GM19240 (cell line): ENCODE measurements around the gene CACNA1C.

Experiments used
- DNase-seq: peaks from one replicate; pipeline ENCODE4 v3.0.0; 2011; ENCODE audit warnings: low spot score; ENCODE audit not compliant: insufficient read length

Gene CACNA1C

DNA sequence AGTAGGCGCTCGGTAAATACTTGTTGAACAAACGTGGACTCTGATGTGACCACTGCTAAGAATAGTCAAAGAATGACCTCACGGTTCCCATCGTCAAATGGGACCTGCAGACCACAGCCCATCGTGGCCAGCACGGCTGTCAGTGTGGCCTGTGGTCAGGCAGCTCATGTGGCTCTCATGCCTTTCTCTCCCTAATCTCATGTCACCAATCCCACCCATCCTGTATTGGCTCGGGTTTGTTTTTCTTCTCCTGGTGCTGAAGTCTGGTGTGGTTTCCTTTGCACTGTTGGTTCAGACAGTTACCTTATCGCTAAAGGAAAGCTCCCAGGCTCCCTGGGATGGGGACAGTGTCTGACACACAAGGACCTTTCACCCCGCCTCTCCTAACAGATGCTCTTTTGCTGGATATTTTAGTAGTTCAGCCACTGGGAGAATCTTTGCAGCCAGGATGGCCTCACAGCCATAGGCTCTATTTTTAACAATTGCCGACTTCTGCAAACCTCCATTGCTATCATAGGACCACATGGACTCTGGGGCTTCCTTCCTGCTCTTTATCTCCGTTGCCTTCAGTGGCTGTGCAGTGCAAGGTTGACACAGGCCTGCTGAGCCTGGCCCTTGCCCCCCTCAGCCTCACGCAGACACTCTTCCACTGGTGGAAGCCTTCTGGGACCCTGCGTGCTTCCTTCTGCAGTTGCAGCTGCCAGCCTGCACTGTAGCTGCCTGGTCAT, 448.8 kb downstream of the CACNA1C start:
- DNase-seq: no peak

DNA sequence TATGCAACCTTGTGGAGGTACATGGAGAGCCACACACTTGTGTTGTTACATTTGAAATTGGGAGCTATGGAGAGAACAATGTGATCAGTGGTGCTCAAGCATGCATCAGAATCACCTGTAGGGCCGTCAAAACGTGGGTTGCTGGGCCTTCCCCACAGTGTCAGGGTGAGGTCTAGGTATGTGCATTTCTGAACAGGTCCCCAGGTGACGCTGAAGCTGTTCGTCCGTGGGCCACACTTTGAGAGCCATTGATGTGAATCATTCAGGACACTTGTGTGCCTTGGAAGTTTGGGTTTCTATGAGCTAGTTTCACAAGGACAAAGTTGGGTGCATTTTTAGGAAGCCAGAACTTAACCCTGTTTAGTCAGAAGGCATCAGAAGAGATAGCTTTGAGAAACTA, 450.2 kb downstream of the CACNA1C start:
- DNase-seq: no peak

DNA sequence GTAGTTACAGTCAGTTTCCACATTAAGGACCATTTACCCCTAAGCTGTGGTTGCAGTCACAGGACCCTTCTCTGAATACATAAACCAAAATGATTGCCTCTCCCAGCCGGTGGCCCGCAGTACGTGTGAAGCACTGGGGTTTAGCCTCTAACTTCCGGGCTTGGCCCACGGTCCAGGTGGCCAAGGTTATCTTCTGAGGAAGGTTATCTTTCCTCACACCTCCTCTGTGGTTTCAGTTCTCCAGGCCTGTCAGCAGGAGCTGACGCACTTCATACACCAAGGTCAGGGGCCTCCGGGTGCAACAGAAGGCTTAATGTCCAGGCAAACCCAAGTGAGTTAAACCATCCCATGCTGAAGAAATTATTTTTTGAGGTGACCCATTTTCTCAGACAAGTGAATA, 451.0 kb downstream of the CACNA1C start:
- no peak for DNase-seq

DNA sequence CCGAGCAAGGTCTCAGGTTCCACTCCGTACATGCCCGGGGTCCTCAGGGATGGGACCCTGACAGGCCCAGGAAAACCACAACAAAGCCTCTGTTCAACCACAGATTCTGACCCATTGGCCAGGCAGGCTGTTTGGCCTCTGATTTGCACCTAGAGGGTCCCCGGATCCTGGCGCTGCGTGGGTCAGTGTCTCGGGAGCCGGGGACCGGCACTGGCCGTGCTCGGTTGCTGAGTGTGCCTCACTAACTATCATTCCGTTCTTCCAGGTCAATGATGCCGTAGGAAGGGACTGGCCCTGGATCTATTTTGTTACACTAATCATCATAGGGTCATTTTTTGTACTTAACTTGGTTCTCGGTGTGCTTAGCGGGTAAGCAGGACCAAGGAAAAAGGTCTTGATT, 451.8 kb downstream of the CACNA1C start:
- DNase-seq: no peak

DNA sequence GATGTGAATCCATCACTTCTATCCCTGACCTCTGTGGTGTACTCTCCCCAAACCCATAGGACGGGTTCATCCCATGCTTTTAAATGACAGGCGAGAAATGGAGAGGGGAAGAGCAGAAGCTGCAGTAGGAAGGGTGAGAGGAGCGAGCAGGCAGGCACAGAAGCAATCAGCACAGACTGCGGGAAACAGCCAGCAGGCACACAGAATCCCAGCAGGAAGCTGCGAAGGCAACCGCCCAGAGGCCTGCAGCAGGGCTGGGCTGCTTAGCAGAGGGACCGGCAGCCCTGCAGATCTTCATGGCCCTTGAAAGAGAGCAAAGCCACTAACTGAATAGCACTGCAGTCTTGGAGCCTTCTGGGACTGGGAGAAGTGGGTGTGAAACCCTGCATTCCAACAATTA, 455.0 kb downstream of the CACNA1C start:
- DNase-seq: no peak

DNA sequence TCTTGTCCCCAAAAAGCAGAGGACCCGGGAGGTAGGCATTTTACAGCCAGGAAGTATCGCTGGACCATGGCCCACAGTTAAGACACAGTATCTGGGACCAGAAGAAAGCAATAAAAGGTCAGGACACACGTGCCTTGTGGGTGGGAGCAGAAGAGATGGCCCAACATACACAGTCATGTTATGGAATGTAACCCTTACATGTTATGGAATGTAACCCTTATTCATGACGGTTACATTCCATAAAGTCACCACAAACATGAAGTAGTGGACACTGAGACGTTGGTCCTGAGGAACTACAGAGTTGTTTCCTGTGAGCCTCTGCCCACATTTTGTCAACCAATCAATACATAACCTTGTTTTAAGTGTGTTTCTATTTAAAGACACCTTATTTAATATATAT, 456.4 kb downstream of the CACNA1C start:
- DNase-seq: no peak

DNA sequence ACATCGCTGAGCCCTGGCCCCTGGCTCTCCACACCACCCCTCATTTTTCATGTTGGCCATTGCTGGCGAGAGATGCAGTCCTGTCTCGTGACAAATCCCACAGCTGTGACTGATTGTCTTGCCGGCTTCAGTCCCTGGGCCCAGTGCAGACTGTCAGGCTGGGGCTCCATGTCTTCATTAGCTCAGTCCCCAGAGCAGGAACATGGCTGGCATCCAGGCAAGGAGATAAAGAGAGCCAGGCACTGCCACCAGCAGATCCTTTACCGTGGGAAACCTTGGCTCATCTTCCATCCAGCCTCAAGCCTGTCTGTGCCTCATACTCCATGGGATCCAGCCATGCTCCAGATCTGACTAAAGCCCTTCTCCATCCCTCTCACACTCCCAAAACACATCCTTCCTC, 457.3 kb downstream of the CACNA1C start:
- no peak for DNase-seq

DNA sequence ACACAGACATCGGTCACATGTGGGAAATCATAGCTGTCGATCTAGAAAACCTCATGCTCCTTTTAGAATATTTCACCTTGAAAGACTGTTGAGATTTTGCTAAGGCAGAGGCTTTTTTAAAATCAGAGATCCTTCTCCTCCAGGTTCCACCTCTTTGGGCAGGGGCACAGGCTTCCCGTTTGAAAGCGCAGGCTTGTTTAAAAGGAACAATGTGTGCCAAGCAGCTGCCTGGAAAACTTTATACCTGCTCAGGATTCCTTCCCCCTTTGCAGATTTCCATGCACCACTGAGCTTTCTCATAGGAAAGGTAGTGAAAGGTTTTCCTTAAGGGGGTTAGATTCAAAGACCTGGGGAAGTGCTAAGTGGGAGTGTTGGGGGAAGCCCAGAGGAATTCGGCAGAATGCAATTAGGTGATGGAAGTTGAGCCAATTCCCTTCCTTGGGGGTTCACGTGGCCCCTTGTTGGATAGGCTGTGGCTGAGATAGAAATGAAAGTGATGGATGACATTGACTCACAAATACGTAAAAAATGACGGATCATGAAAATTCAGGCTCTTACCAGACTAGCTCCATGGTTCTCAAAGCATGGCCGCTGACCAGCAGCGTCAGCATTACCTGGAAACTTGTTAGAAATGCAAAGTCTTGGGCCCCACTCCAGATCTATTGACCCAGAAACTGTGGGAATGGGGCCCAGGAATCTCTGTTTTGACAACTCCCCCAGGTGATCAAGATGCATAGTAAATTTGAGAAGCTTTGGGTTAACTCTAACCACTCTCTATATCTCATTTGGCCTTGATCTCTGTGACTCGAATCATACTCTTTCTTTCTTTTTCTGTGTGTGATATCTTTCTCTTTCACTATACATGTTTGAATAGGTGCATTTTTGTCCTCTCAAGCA, 460.6 kb downstream of the CACNA1C start:
- no peak for DNase-seq

DNA sequence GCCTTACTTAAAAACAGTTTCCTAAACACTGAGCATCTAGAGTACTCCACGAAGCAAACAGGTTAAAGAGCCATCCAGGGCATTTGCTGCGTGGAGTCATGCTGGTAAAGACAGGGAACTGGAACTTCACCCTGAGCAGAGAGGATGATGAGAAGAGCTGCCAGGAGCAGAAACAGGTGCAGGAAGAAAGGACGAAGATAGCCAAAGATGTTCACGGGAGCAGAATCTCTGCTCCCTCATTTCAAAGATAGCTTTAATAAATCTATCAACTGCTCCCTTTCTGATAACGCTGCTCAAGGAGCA, 461.2 kb downstream of the CACNA1C start:
- DNase-seq: no peak

DNA sequence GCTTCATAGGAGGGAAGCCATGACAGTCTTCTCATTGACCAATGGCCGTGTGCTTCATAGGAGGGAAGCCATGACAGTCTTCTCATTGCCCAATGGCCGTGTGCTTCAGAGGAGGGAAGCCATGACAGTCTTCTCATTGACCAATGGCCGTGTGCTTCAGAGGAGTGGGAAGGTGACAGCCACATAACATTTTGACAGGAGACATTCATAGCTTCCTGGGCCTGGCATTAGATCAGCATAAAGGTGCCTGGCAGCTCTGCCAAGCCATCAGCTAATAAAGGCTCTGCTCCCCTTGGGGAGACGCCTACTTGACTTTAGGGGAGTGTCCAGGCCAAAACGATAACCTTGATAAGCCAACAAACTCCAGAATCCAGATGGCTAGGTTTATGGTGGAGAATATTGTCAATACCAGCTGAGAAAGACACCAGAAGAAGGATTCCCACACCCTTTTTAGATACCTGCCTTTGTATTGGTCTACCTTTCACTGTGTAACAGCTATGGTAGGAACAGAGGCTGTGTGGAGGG, 468.0 kb downstream of the CACNA1C start:
- DNase-seq: no peak

DNA sequence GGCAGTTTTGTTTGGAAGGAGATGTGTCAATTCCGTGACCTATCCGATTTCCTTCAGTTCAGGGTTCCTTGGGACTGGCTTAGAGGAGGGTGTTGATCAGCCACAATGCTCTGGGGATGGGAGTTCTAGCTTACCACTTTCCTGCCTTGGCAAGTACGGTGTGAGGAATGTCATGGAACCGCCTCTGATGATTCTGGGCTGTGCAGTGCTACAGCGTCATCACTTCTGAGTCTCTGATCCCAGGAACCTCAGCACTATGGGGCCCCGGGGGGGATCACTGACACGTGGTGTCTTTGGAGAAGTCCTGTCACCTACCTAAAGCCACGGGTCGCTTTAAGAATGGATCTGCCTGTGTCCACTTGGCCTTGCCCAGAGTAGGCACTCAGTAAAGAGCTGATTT, 470.5 kb downstream of the CACNA1C start:
- no peak for DNase-seq

DNA sequence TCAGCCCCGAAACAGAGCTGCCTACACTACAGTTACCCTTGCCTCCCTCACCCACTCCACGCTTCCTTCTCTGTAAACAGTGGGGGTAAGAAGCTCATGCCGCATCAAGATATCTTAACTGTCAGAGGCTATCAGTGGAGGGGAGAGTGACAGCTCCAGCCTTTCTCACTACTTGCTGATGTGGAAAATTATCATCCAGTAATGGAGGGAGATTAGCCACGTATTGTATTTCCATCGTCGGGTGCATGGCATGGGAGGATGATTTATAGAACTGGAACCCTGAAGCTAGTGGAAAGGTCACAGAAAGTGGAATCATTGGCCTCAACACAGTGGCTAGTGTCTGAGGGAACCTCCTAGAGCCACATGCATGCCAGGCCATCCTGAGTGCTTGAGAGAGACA, 471.1 kb downstream of the CACNA1C start:
- DNase-seq: no peak

DNA sequence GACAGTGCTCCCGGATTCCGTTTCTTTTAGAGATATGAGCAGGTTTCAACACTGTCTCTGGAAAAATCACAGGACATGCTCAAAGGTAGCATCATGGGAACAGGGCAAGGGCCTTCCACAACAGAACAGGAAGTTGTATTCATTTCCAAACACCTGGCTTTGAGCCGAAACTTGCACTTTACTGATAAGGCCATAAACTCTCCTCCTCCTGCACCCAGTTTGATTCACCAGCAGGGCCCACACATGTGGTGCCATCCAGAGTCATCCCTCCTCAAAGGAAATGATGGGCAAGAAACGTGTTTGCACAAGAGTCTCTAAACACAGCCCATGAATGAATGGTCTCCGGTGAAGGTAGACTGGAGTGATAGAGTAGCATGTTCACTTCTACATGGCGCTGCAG, 473.6 kb downstream of the CACNA1C start:
- DNase-seq: no peak

DNA sequence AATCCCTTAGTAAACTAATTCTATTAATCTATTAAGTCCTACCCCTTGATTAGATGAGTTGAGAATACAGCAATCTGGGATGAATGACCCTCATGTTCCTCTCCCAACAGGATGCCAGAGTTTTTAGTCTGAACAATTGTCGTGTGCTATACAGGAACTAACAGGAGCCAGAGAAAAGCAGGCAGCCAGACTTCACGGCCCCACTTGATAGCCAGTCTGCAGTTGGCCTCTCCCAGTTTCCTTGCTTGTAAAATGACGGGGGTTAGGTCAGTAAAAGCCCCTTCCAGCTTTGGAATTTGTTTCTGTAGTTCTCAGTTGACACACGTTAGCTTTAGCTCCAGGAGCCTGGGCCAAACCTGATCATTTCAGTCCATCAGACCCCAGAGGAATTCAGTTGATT, 475.2 kb downstream of the CACNA1C start:
- no peak for DNase-seq

DNA sequence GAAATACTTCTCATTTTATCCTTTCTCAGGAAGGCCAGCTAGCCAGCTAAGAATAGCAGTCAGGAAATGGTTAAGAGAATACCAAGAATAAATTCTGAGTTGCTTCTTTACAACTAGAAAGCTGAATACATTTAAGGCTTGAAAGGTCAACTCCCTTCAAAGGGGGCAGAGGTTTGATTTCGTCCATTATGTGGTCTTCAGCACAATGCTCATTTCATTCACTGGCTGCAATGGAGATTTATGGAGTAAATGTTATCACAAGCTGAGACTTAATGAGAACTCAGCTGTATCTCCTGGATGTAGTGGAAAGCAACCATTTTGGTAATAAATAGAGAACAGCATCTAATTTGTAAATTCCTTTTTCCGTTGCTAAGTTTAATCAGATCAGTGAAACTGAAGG, 477.0 kb downstream of the CACNA1C start:
- no peak for DNase-seq

DNA sequence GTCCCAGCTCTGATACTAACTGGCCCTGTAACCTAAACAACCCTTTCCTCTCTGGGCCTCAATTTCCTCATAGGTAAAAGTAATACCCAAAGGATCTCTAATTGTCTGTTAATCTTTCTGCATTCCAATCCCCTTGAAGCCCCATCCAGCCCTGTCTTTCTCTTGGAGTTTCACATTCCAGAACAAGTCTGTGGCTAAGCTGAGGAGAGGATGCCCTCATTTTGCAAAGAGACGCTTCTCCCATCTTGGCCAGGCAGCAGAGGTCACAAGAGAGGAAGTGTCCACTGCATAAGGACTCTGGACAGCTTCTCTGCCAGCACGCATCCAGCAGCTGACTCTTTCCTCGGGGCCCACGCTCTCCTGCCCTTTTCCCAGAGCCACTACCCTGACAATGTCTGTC, 478.6 kb downstream of the CACNA1C start:
- DNase-seq: no peak

DNA sequence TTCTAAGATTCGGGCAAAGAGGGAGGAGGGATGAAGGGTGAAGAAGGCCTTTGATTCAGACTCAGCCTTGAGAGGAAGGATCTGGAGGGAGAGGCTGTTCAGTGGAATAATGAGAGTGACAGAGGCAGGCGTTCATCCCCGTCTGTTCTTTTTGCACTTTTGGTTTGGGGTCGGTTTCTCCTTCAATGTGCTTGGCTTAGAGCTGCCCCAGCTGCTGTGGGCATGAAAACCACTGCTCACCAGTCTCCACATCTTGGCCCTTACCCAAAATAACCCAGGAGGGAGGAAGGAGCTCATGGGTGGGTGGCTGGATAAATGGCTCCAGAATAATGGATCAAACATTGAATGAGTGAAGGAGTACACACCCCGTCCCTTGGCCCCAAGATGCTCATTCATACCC, 480.2 kb downstream of the CACNA1C start:
- DNase-seq: no peak

DNA sequence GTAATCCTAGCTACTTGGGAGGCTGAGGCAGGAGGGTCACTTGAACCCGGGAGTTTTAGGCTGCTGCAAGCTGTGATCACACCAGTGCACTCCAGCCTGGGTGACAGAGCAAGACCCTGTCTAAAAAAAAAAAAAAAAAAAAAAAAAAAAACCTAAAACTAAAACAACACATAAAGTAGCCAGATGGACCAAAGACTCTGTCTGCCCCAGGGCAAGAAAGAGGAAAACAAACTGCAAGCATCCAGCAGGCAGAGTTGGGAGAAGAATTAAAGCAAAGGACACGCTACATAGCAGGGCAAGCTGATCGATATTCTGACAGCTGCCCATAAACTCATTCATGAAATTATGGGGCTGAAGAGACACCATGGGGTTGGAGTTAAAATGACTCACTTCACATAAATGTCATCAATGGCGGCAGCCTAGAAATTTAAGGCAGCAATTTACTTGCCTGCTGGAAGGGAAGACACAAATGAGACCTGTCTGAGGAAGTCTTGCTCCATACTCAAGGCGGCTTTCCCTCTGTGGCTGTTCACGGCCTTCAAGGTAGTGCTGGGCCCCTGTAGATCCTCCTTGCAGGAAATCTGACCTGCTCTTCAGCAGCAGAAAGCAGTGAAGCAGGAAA, 482.9 kb downstream of the CACNA1C start:
- no peak for DNase-seq

DNA sequence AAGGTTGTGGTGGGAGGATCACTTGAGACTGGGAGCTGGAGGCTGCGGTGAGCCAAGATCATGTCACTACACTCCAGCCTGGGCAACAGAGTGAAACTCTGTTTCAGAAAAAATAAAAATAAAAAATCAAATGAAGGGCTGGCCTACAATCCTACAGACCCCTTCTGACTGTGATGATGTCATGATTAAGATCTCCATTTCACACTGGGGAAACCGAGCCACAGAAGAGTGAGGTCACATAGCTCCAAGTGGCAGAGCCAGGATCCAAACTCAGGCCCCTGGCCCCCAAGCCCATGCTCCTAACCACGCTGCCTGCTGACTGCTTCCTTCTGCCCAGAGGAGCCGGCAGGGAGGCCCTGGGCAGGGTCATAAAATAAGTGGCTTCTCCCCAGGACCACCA, 483.9 kb downstream of the CACNA1C start:
- no peak for DNase-seq

DNA sequence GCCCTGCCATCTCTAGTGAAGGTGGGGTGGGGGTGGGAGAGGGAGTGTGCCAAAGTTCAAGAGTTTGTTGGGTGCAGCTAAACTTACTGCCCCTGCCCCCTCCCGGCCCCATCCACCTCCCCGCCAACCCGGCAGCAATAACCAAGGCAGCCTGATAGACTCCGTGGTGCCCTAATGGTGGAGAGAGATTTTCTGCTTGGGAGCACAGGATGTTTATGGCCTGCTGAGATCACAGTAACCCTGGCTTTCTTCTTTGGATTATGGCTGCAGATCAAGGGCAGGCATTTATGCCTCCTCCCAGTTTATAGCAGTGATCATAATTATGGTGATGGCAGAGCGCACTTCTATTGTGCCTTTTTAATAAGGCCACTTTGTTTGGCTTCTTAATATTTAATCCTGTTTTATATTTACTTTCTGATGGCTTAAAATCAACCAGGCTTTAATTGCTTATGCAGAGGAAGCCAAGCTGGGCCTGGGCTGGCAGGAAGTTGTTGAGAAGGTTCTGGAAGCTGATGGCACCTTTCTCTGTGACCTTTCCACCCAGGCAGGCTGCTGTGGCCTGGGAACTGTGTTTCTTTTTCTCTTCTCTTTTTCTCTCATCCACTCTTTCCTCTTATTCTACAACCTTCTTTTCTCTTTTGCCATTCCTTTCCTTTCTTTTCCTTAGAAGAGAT, 485.2 kb downstream of the CACNA1C start:
- no peak for DNase-seq

DNA sequence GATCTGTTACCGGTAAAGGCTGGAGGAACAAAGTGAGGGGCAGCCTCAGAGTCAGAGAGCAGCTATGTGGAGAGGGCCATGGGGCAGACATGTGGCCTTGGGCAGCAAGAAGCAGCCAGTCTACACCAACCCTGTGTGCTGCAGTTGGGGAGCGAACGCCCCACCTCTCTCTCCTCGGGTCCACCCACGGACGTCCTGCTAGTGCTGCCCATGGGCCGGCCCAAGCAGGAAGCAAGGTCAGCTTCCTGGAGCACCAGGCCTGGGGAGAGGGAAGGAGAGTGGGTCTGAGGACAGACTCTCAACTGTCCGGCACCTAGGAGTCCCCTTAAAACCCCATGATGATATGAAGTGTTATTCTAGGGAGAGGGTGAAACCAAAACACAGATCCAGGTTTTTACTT, 487.2 kb downstream of the CACNA1C start:
- DNase-seq: no peak

DNA sequence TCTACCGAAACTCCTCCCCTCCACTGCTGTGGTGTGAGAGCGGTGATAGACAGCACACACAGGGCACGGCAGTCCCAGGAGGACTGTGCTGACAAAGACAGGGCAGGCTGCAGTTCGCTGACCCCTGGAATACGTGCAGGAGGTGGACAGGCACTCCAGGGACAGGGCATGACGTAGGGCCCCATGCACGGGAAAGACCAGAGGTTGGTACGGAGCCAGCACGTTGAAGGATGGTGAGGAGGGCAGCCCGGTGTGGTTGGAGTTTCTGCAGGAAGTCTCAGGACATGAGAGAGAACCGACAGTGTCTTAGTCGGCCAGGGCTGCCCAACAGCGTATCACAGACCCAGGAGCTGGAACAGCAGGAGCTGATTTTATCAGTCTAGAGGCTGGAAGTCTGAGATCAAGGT, 487.8 kb downstream of the CACNA1C start:
- no peak for DNase-seq
